D341Med (cell line): Measurements from ENCODE around the gene RPS6KC1.
"Not testable (repeated sequence)": the region's sequence is repeated elsewhere in the genome, so short reads cannot be mapped to it uniquely, and the experiment has no call there.

Experiments used
- DNase-seq: peaks from one replicate; pipeline ENCODE4 v3.0.0; 2012; ENCODE audit warnings: low spot score

Gene RPS6KC1

DNA sequence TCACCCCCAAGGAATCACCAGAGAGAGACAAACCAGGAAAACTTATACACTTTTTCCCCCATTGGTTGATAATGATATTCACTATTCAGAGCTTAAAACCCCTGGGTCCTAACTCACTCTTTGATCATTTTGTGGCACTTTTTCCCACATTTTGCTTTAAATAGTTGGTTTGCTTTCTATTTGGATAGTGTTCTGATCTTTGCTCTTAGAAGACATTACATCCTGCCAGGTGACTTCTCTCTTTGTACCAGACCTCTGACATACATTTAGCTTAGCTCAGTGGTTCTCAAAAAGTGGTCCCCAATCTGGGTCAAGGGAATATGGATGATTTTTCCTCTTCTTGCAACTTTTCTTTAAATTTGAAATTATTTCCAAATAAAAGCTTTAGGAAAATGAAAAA is 228.4 kb downstream of the RPS6KC1 start:
- no peak for DNase-seq

GRCh38 chr1:213281640-213282301 is 230.7 kb downstream of the RPS6KC1 start:
- DNase-seq = no peak

GRCh38 chr1:213284626-213285025 is 233.6 kb downstream of the RPS6KC1 start:
- DNase-seq = no peak

GRCh38 chr1:213286235-213286634 is 235.2 kb downstream of the RPS6KC1 start:
- no peak for DNase-seq

DNA sequence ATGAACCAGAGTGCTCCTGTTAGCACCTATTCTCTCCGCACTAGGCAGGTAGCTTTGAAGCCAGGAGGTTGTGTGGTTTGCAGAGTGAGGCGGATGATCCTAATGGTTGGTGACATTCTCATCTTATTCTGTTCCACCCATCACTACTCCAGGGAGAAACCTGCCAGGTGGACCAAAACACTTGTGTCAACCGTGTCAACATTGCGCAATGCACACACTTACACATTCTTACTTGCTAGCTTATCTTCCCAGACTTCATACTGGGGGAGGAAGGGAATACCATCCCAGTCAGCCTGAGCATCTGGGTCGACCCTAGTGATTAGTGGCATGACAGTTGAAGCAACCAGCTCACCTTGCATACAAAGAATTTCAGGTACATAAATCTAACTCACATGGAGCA is 236.9 kb downstream of the RPS6KC1 start:
- no peak for DNase-seq

DNA sequence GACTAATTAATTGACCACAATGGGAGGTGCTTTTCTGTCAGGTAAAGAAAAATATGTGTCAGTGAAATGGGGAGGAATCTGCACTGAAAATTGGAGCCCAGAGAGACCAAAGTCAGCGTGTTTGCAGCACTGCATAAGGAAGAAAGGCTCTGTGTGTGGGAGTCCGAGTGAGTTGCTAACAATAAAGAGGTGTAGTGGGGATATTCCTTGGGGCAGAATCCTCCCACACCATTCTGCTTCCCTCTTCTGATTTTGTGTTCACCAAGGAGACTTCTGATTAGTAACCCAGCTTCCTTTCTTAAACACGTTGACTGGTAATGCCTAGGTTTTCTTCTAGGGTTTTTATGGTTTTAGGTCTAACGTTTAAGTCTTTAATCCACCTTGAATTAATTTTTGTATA is 240.5 kb downstream of the RPS6KC1 start:
- no peak for DNase-seq

GRCh38 chr1:213292614-213293013 is 241.6 kb downstream of the RPS6KC1 start:
- no peak for DNase-seq

- DNase-seq = no peak
These were observed 244.8 kb downstream of the RPS6KC1 start for GRCh38 chr1:213295860-213296259.

DNA sequence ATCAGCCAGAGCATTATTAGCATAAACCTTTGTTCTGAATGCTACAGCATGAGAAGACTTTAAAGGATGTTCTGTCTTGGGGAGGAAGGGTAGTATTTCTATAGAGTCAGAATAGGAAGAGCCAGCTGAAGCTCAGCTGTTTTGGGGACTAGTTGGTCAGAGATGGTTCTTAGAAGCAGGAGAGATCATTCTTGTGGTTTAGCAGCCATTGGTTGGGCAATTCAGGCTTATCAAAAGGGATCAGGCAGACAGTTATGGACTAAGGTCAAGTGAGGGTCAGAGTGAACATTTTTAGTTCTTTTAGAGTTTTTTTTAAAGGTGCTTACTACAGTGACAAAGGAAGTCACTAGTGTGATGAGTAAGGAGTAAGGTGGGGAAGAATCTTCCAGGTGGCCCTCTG is 245.5 kb downstream of the RPS6KC1 start:
- no peak for DNase-seq

DNA sequence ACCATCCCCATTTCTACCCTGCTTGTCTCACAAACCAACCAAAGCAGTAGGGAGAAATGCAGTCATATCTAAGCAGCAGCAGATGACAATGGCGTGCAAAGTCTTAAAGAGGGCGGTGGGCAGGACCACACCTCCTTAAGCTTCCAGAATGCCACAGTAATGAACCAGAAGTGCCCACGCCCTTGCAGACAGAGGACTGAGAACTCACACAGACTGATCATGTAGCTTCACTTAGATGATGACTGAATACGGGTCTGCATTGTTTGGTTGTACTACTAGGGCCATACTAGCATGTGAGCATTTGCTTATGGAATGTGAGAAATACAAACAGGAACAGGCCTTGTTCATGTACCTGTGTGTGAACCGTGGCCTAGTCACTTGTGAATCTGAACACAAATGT is 246.0 kb downstream of the RPS6KC1 start:
- DNase-seq = no peak

DNA sequence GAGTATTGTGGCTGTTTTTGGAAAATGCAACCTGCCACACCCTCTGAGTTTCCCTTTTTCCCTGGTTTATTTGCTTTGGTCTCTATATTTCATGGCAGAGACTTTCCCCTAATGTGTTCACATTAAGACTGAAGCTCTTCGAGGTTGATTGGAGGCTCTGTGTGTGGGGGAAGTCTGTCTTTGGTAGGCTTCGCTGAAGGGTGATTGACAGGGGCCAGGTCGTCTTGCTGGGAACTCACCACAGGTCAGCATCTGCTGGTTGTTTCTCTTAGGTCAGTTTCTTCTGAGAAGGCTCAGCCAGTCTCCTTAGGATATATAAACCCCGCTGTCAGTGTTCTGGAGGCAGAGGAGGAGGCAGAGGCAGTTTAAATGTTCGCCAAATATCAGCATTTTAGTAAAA is 249.4 kb downstream of the RPS6KC1 start:
- no peak for DNase-seq

DNA sequence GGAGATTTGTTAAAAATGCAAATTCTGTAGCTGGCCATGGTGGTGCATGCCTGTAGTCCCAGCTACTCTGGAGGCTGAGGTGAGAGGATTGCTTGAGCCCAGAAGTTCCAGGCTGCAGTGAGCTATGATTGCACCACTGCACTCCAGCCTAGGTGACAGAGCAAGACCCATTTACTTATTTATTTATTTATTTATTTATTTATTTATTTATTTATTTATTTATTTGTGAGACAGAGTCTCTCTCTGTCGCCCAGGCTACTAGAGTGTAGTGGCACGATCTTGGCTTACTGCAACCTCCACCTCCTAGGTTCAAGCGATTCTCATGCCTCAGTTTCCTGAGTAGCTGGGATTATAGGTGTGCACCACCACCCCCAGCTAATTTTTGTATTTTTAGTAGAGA is 250.5 kb downstream of the RPS6KC1 start:
- not testable (repeated sequence) for DNase-seq

DNA sequence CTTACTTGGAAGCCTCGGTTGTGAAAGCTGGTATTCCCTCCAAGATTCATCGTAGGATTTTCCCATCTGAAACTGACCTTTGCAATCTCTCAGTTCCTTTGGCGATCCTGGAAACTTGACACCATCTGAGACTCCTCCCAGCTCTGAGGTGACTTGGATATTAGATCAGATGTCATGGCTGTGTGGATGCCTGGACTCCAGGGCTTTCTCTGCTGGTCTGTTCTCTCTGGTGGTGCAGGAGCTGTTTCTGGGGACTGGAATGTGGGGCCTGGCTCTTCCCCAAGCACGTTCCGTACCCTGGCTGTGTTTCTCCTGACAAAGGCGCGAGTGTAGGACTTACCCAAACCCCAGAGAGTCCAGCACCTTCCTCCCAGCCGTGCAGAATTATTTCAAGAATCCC is 252.2 kb downstream of the RPS6KC1 start:
- DNase-seq = no peak

GRCh38 chr1:213315571-213315970 is 264.5 kb downstream of the RPS6KC1 start:
- no peak for DNase-seq

DNA sequence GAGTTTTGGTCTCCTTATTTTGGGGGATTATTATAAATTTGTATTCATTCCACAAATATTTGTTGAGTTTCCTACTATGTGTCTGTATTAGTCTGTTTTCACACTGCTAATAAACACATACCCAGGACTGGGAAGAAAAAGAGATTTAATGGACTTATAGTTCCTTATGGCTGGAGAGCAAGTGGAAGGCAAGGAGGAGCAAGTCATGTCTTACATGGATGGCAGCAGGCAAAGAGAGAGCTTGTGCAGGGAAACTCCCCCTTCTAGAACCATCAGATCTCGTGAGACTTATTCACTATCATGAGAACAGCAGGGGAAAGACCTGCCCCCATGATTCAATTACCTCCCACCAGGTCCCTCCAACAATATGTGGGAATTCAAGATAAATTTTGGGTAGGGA is 267.4 kb downstream of the RPS6KC1 start:
- DNase-seq = not testable (repeated sequence)

DNA sequence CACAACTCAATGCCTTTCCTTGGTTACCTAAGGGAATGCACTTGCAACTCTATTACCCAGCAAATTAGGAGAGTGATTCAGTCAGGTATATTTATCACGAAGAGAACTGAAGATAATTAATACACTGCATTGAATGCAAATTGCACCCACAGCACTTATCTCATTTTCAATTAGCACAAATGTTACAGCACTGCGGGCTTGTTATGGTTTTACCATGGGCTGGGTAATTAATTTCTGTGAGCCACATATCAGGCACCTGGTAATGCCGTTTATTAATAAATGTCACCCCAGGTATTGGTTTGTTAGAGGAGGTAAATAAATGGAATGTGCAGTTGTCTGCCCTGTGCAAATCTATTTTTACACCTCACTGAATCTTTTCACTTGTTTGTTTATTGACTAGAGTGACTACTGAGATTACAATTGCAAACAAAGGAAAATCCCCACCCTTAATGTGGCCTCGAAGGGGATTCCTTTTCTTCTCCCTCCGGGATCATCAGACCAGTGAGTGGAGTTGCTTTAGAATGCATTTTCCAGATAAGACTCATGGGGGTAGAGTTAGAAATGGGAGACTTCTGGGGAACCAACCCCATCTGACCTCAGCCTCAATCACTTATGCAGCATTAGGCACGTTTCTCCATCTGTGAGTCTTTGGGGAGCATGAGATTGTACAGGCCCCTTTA is 269.3 kb downstream of the RPS6KC1 start:
- DNase-seq = no peak
